Neutrophil (primary cell): ENCODE measurements around the gene ARMC7.

Source experiments
- H3K27ac ChIP-seq: fragments of 200-600 bp; sonication (generic); 2 replicates; pipeline ENCODE4 v1.5.1; 2016; ENCODE audit warnings: mild to moderate bottlenecking, moderate library complexity
- H3K27me3 ChIP-seq: fragments of 200-600 bp; sonication (generic); 2 replicates; pipeline ENCODE4 v1.6.0; 2016; ENCODE audit warnings: mild to moderate bottlenecking
- H3K36me3 ChIP-seq: fragments of 200-600 bp; sonication (generic); 2 replicates; pipeline ENCODE4 v1.5.1; 2017
- H3K4me1 ChIP-seq, 2 experiments: fragments of 200-600 bp in 1 of 2; sonication (generic) in 1 of 2; 1 replicate in 1 of 2; 2 replicates in 1 of 2; pipeline versions ENCODE4 v1.5.1 to v1.6.1; 2013 to 2016; ENCODE audit warnings: low read depth in 1 of 2, low read length in 1 of 2, mild to moderate bottlenecking in 1 of 2, moderate library complexity in 1 of 2; ENCODE audit not compliant: control insufficient read depth in 1 of 2, insufficient read depth in 1 of 2
- H3K4me3 ChIP-seq, 2 experiments: fragments of 200-600 bp in 1 of 2; sonication (generic) in 1 of 2; 1 replicate in 1 of 2; 2 replicates in 1 of 2; pipeline ENCODE4 v1.5.1; 2013 to 2016; ENCODE audit warnings: low read depth in 1 of 2, low read length in 1 of 2, mild to moderate bottlenecking in 1 of 2, moderate library complexity in 1 of 2
- H3K9me3 ChIP-seq: fragments of 200-600 bp; sonication (generic); 2 replicates; pipeline ENCODE4 v1.5.1; 2016
- CTCF ChIP-seq: fragments of 200-600 bp; sonication (generic); IDR thresholded peaks from 2 replicates; pipeline ENCODE4 v1.5.1; 2016; ENCODE audit warnings: antibody characterized with exemption

ARMC7 gene

DNA sequence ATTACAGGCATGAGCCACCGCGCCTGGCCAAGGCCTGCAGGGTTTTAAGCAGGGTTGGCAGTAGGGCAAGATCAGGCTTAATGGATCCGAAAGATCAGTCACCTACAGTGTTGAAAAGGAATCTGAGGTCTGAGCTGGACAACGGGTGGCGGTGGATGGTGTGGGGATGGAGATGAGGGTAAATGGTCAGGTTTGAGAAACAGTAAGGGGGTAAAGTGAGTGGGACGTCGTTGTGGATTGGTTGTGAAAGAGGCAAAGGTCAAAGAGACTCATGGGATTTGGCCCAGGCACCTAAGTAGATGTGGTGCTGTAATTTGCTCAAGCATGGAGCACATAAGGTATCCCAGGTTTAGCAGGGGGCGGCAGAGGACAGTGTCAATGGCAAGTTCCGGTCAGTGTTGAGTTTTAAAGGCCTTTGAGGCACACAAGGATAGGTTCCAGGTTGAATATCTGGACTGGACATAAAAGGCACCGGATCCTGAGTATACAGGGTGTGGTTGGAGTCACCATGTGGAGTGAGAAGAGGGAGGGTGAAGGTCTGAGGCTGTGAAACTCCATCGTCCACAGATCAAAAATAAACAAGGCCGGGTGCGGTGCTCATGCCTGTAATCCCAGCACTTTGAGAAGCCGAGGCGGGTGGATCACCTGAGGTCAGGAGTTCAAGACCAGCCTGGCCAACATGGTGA is 23.1 kb upstream of the ARMC7 start:
- Histone ChIP-seq H3K27me3 (no peaks in the 10 kb centered on the region), H3K36me3 (no peaks in the 10 kb centered on the region), H3K9me3 (no peaks in the 10 kb centered on the region), H3K27ac (peak overlapping the region; percentile 99), H3K4me1 (peaks cover 38 to 44% of the 10 kb centered on the region in 2 experiments), H3K4me3 (no peak overlapping the region)
- no peak for TF ChIP-seq CTCF

GRCh38 chr17:75087182-75087557 is 22.6 kb upstream of the ARMC7 start:
- no peaks in the 10 kb centered on the region for H3K27me3 ChIP-seq
- TF ChIP-seq CTCF = no peak
- peak overlapping the region; percentile 80 to 86 for H3K4me3 ChIP-seq
- no peaks in the 10 kb centered on the region for H3K9me3 ChIP-seq
- H3K27ac ChIP-seq = peak overlapping the region; percentile 99
- H3K36me3 ChIP-seq = no peaks in the 10 kb centered on the region
- peaks cover 43 to 48% of the 10 kb centered on the region in 2 experiments for H3K4me1 ChIP-seq

- peak; percentile 30 for TF ChIP-seq CTCF
- H3K36me3 ChIP-seq = no peaks in the 10 kb centered on the region
- H3K4me1 ChIP-seq = peaks cover 49 to 55% of the 10 kb centered on the region in 2 experiments
- no peaks in the 10 kb centered on the region for H3K9me3 ChIP-seq
- H3K27me3 ChIP-seq = no peaks in the 10 kb centered on the region
- H3K4me3 ChIP-seq = peak within 1 kb of the TSS; percentile 80 to 86
- H3K27ac ChIP-seq = peak within 1 kb of the TSS; percentile 99
Measured at GRCh38 chr17:75087558-75088453, 22.0 kb upstream of the ARMC7 start, which contains the start of gene SLC16A5. Gene SLC16A5, plus strand, starts transcription at chr17:75087954. Its CDS starts 5,683 bp downstream, at chr17:75093637.

DNA sequence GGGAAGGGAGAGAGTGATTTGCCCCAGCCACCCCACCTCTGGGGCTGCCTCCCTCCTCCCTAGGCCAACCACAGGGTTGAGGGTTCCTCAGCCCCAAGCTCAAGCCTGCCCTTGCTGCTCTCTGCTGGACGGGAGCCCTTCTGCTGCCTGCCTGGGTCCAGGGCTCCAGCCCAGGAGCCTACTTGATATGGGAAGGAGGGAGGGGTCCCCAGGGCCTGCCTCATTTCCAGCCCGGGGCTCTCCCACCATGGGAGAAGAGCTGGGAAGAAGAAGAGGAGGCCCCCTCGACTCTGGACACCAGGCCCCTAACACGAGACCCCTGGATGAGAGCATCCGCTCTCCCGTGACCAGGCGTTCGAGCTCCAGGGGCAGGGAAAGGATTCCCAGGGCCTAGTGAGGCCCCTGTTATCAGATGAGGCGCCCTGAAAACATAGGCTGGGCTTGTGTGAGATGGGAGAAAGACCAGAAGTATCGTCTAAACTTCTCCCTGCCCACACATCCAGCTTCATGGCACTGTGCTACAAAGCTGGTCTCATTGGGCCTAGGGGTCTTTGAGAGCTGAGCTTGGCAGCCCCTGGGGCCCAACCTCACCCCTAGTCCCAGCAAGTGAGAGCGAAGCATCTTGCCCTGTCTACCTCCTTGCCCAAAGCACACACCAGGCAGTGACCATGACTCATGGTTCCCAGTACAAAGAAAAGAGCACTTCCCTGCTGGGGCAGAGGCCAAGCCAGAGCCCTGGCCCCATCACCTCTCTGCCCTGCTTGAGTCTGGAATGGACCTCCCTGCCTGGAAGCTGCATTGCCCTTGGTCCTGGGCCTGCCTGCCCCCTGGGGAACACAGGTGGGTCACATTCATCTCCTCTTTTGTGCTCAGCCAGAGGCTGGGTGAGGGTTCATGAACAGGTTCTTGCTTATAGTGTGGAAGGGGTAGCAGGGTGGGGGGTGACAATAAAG is 21.0 kb upstream of the ARMC7 start:
- no peak for TF ChIP-seq CTCF
- H3K4me1 ChIP-seq = peaks cover 58 to 64% of the 10 kb centered on the region in 2 experiments
- H3K27ac ChIP-seq = peak overlapping the region; percentile 99
- H3K9me3 ChIP-seq = no peaks in the 10 kb centered on the region
- H3K27me3 ChIP-seq = no peaks in the 10 kb centered on the region
- H3K36me3 ChIP-seq = peaks cover 2% of the 10 kb centered on the region
- peak overlapping the region; percentile 80 to 86 for H3K4me3 ChIP-seq
